Limb (tissue), 2 donors: Measurements from ENCODE around the gene CCDC33.
A peak's percentile ranks its signal among the peaks of the same experiment; 100 is the strongest.

Experiments
- DNase-seq, 2 donors: peaks; one replicate each; pipeline ENCODE4 v3.0.0-alpha.2; 2016; ENCODE audit errors: extremely low spot score in 2 of 2

Gene CCDC33

GRCh38 chr15:74258456-74259291, 22.5 kb downstream of the CCDC33 start:
- DNase-seq, result peak; percentile 52 to 60

GRCh38 chr15:74259292-74259648, 23.1 kb downstream of the CCDC33 start:
- DNase-seq, result no peak

GRCh38 chr15:74259821-74260607, 23.9 kb downstream of the CCDC33 start:
- no peak for DNase-seq

- DNase-seq, result no peak
Observed at GRCh38 chr15:74261041-74261440, 24.9 kb downstream of the CCDC33 start.

- DNase-seq, result no peak
Observed at GRCh38 chr15:74261685-74262084, 25.6 kb downstream of the CCDC33 start.

- no peak for DNase-seq
Observed at GRCh38 chr15:74262151-74262550, 26.0 kb downstream of the CCDC33 start.

GRCh38 chr15:74262625-74263024, 26.5 kb downstream of the CCDC33 start:
- no peak for DNase-seq

GRCh38 chr15:74263466-74263865, 27.3 kb downstream of the CCDC33 start:
- no peak for DNase-seq

GRCh38 chr15:74264081-74264501, 28.0 kb downstream of the CCDC33 start:
- no peak for DNase-seq

GRCh38 chr15:74265046-74265639, 29.0 kb downstream of the CCDC33 start:
- peak in 1 of 2 donors; percentile 68 for DNase-seq

GRCh38 chr15:74268020-74268419, 31.9 kb downstream of the CCDC33 start:
- DNase-seq, result no peak

- no peak for DNase-seq
Observed at GRCh38 chr15:74269362-74270035, 33.4 kb downstream of the CCDC33 start.

GRCh38 chr15:74270155-74270554, 34.0 kb downstream of the CCDC33 start:
- no peak for DNase-seq

- no peak for DNase-seq
Observed at GRCh38 chr15:74270854-74271520, 34.9 kb downstream of the CCDC33 start.

- DNase-seq, result no peak
Observed at GRCh38 chr15:74272812-74273211, 36.7 kb downstream of the CCDC33 start.

GRCh38 chr15:74274470-74275038, 38.4 kb downstream of the CCDC33 start:
- DNase-seq, result no peak

- no peak for DNase-seq
Observed at GRCh38 chr15:74275957-74276356, 39.8 kb downstream of the CCDC33 start.

GRCh38 chr15:74276560-74276959, 40.4 kb downstream of the CCDC33 start:
- DNase-seq, result no peak

GRCh38 chr15:74277242-74277810, 41.2 kb downstream of the CCDC33 start:
- no peak for DNase-seq

GRCh38 chr15:74278207-74278606, 42.1 kb downstream of the CCDC33 start:
- DNase-seq, result no peak
